K562 treated with DMSO at 1 percent for 4 hours (cell line): ENCODE measurements around the gene FOXI1. TPM values are rescaled to one million over a fixed set of nuclear protein-coding genes. Genes with fewer than 3 reads are reported as not detected.

Experiments used
- total RNA-seq: library from RNA; unstranded; fragments of 300-600 nt; gene quantifications from 2 replicates; pipeline ENCODE4 v1.2.3, GENCODE V29; 2022; ENCODE audit not compliant: insufficient read depth

Gene FOXI1
- not detected in 2 replicates for total RNA-seq

DNA sequence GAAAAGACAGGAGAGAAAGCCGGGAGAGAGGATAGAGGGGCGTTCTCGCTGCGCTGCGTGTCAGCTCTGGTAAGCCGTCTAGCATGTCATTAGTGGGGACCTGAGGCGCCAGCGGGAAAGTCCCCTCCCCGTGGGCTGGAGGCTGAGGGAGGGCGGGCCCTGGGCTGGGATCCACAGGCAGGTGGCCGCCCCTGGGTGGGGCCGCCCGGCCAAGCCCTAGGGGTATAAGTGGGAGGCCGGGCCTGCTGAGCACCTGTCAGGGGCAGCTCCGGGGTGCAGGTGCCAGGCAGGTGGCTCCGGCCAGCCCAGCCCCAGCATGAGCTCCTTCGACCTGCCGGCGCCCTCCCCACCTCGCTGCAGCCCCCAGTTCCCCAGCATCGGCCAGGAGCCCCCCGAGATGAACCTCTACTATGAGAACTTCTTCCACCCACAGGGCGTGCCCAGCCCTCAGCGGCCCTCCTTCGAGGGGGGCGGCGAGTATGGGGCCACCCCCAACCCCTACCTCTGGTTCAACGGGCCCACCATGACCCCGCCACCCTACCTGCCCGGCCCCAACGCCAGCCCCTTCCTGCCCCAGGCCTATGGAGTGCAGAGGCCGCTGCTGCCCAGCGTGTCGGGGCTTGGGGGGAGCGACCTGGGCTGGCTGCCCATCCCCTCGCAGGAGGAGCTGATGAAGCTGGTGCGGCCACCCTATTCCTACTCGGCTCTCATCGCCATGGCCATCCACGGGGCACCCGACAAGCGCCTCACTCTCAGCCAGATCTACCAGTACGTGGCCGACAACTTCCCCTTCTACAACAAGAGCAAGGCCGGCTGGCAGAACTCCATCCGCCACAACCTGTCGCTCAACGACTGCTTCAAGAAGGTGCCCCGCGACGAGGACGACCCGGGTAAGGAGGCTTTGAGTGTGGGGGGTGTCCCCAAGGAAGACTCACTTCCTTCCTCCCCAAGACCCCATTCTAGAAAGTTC is at the start of gene FOXI1:
Gene FOXI1, plus strand, starts transcription at position 256 of the 970 bp plus-strand sequence. Its CDS starts 61 bp downstream, at position 317.

Other genes starting within 250 kb of the FOXI1 start
- not detected in 2 replicates for gene INSYN2B, start 125.4 kb upstream of the FOXI1 start, total RNA-seq
- 5.6 and 16.8 TPM in 2 replicates for gene C5orf58, start 127.1 kb downstream of the FOXI1 start, total RNA-seq
- 8.1 and 9.5 TPM in 2 replicates for gene LCP2, start 191.9 kb downstream of the FOXI1 start, total RNA-seq